NK-92 treated with Interleukin-12 subunit alpha and Interleukin-12 subunit beta, amount 100 ng/mL, for 24 hours (cell line): ENCODE measurements around the gene CIZ1.
"Not testable (repeated sequence)": the region's sequence is repeated elsewhere in the genome, so short reads cannot be mapped to it uniquely, and the experiment has no call there.

Experiments
- DNase-seq: peaks from one replicate; lab custom pipeline; 2025; lab: John Stamatoyannopoulos, UW

CIZ1 gene

DNA sequence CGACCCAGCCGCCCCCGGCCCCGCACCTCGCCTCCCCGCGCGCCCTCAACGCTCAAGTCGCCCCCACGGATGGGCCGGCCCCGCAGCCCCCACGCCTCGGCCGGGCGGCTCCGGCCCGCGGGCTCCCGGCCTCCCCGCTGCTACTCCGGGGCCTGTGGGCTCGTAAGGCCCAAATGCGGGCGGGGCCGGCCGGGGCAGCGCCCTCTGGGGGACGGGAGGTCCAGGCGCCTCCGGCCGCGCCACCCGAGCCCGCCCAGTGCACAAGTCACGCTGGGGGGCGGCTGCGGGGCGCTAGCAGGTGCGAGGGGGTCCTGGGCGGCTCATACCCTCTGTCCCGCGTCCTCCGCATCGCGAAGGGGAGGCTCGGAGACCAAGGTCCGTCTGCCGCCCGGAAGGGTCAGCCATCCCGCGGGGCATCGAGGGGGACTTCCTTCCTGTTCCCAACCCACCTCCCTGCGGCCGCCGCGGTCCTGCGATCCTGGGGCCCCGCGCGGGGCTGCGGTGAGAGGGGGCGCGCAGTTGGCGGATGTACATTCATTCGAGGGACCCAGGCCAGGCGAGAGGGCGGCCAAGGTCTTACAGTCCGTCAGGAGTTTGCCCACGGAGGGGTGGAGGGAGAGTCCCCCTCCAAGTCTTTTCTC, at the start of gene CIZ1:
TSS of gene CIZ1 (minus strand) at position 167 of the 641 bp plus-strand sequence. CDS start 715 bp downstream, outside the sequence.
- peak; percentile 51 for DNase-seq

- no peak for DNase-seq
Measured at GRCh38 chr9:128233817-128234406, 42.5 kb upstream of the CIZ1 start.

- no peak for DNase-seq
Measured at GRCh38 chr9:128232528-128233428, 41.4 kb upstream of the CIZ1 start.

GRCh38 chr9:128231638-128232527, 40.5 kb upstream of the CIZ1 start:
- no peak for DNase-seq

DNA sequence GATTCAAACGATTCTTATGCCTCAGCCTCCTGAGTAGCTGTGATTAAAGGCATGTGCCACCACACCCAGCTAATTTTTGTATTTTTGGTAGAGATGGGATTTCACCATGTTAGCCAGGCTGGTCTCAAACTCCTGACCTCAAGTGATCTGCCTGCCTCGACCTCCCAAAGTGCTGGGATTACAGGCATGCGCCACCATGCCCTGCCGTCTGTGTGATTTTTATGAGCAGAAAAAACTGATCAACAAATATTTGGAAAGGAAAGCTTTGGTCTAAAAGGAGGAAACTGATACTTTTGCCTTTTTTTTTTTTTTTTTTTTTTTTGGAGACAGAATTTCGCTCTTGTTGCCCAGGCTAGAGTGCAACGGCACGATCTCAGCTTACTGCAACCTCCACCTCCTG, 39.5 kb upstream of the CIZ1 start:
- not testable (repeated sequence) for DNase-seq

DNA sequence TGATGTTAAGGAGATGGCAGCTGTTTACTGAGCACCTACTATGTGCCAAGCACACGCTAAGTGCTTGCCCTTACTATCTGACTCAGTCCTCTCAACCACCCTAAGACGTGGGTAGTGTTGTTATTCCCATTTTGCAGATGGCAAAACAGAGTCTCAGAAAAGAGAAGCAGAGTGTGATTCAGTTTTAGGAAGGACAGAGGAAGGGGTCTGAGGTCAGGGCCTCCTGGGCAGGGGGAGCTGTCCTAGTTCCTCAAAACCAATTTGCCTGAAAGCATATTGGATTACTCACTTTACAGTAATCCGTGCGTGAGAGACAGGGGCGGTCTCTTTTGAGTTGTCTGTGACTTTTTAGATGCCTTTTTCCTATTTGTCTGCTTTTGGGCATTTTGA, 35.0 kb upstream of the CIZ1 start:
- DNase-seq = no peak

- DNase-seq = no peak
Measured at GRCh38 chr9:128225770-128226411, 34.5 kb upstream of the CIZ1 start.

DNA sequence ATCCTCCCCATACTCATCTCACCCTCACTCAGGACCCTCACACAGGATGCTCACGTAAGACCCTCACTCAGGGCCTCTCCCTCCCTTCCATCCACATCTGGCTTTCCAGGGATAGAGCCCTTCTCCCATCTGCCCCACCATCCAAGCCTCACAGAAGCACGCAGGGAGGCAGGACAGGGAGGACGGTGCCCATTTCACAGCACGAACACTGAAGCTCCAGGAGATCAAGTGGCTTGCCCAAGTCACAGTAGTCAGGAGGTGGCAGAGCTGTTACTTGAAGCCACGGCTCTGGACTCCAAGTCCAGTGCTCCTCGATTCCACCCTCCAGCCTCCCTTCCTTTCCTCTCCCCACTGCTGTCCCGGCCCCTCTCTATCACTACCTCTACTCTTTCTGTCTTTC, 33.5 kb upstream of the CIZ1 start:
- DNase-seq = no peak

- no peak for DNase-seq
Measured at GRCh38 chr9:128222880-128223670, 31.7 kb upstream of the CIZ1 start.

DNA sequence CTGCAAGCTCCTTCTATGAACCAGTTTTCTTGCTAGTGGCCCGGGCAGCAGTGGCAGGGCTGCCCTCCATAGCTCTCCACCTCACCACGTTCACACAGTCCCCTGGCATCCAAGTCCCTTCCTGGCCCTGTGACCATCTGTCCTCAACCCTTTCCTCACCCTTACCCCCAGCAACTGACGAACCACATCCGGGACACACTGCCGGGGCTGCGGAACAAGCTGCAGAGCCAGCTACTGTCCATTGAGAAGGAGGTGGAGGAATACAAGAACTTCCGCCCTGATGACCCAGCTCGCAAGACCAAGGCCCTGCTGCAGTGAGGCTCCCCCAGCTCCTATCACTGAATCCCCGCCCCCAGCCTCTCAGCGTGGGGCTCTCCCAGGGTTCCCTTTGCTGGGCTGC, 30.7 kb upstream of the CIZ1 start:
- no peak for DNase-seq

- DNase-seq = no peak
Measured at GRCh38 chr9:128219831-128220230, 28.5 kb upstream of the CIZ1 start.

- DNase-seq = no peak
Measured at GRCh38 chr9:128218518-128219389, 27.4 kb upstream of the CIZ1 start.

GRCh38 chr9:128218172-128218517, 26.8 kb upstream of the CIZ1 start:
- no peak for DNase-seq

DNA sequence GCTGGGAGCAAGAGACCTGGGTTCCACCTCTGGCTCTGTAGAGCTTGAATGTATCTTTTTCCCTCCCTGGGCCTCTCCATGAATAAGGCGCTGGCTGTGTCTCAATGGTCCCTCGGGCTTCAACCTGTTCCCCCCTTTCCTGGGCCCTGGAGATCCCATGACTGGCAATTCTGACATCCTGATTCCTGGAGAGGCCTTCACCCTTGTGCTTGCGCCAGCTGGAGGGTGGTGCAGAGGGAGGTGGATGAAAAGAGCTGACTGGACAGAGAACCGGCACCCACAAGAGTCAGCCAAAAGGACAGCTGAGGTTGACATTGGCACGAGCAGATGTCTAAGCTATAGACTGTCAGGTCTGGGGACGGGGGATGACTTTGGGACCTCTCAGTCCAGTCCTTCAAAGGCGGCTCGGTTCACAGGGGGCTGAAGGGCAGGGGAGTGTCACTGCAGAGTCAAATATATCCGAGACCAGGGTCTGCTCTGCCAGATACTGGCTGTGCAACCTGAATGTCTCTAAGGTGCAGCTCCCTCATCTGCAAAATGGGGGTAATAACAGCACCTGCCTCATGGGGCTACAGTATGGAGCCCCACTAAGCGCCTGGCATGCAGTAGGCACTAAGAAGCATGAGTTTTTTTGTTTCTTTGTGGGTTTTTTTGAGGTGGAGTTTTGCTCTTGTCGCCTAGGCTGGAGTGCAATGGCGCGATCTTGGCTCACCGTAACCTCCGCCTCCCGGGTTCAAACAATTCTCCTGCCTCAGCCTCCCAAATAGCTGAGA, 25.6 kb upstream of the CIZ1 start:
- no peak for DNase-seq

- no peak for DNase-seq
Measured at GRCh38 chr9:128215491-128216409, 24.4 kb upstream of the CIZ1 start.

- no peak for DNase-seq
Measured at GRCh38 chr9:128214571-128215490, 23.5 kb upstream of the CIZ1 start.
